HG03066 (cell line): ENCODE measurements around the gene MORF4L2.

Source experiments
- ATAC-seq: cut with Tn5 transposase; IDR thresholded peaks from one replicate; pipeline ENCODE4 v1.9.1; 2021; ENCODE audit warnings: low read depth; ENCODE audit not compliant: unreplicated experiment

Gene MORF4L2, protein sequence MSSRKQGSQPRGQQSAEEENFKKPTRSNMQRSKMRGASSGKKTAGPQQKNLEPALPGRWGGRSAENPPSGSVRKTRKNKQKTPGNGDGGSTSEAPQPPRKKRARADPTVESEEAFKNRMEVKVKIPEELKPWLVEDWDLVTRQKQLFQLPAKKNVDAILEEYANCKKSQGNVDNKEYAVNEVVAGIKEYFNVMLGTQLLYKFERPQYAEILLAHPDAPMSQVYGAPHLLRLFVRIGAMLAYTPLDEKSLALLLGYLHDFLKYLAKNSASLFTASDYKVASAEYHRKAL

DNA sequence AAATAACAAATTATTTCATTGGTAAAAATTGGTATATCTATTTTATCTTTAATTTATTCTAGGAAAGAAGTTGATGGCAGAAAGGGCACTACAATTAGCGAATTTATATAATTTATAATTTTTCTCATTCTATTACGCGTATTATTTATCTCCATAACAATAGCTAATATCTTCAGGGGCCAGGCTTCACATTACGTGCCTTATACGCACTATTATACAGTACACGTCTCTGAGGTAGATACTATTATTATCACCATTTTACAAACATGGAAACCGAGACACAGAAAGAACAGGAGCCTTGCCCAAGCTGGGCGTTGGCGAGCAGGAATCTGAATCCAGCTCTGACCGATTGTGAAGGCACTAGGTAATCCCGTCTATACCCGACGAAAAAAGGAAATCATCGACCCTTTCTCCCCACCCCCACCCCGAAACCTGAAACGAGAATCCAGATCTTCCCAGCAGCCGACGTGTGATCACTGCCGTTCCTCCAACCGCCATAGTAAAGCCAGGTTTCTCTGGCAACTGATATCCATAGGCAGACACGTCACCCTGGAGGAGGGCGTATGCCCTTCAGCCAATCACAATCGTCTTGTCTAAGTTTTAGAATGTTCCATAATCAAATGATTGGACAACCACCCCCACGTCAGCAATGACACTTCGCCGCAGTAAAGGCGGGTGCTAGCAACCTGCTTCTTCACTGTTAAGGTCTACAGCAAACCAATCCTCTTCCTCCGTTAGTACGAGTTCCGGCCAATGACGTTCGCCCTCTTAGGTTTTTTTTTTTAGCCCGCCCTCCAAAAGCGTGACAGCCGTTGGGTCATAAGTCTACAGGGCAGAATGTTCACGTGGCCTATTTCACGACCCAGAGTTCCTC lies at the start of gene MORF4L2:
Gene MORF4L2 (minus strand): TSS at position 501 of the 874 bp plus-strand sequence. CDS start 9,672 bp downstream, outside the sequence.
- peak; percentile 90 for ATAC-seq

DNA sequence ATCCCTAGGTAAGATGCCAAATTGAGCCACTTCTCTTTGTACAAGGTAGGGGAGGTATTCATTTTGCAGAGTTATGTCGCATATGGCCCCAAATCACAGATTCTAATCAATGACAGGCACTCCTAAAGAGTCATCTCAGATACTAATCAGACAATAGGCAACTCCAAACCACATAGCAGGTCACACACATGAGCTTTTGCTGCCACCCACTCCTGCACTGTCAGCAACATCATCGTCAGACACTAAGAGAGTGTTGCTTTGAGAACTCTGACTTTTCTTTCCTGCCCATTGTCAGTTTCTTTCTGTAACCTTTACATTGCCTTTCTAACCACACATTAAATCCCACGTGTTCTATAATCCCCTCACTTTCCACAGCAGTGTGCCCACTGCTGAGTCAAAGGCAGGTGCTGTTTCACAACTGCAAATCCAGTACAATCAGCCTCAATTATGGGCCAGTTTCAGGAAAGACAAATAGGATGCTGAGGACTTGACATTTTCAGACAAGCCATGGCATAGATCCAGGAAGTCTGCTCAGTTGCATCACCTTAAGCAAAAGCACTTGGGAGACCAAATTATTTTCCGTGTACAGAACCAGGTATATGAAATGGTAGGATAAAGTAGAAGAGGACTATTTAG lies 47.7 kb upstream of the MORF4L2 start:
- no peak for ATAC-seq

DNA sequence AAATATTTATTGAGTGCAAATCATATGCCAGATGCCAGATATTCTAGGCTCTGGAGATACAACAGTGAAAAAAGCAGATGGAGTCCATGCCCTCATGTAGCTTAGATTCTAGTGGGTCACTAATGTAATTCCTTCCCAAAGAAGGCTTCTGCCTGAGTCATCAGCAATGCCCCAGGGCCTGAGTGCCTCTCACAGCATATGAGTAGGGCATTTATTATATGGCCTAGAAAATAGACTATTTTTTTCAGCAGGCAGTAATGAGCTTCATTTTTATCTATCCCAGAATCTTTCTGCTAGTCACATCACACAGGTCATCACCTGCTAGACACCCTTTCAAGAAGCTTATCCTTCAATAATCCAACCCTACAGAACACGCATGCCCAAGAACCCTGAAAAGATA lies 46.5 kb upstream of the MORF4L2 start:
- ATAC-seq = no peak

DNA sequence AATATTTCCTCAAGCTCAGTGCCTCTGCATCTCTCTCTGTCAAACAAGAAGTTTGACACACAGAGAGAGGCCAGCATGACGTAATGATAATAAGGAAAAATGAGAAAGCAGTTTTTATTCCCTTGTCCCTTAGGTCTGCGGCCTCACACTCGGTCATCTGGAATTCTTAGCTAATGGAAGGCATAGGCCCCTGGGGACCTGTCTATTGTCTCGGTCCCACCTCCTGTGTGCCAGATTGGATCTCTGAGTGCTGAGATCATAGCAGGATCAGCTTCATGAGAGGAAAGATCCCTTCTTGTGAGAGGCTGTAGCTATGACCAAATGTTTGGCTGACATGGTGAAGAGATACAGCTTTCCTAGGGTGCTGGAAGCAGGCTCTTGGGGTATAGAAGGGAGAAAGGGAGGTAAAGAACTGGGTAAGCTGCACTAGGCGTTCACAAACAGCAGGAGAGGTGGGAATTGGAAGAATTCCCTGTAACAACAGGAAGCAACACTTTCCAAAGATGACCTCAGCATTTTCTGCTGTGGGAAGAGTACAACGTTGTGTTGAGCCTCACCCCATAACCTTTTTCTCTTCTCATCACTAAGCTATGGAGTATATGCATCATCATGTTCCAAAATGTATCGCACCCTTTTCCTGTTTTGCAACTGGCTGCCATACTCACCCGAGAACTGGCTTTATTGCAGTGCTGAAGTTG lies 44.4 kb upstream of the MORF4L2 start:
- no peak for ATAC-seq

DNA sequence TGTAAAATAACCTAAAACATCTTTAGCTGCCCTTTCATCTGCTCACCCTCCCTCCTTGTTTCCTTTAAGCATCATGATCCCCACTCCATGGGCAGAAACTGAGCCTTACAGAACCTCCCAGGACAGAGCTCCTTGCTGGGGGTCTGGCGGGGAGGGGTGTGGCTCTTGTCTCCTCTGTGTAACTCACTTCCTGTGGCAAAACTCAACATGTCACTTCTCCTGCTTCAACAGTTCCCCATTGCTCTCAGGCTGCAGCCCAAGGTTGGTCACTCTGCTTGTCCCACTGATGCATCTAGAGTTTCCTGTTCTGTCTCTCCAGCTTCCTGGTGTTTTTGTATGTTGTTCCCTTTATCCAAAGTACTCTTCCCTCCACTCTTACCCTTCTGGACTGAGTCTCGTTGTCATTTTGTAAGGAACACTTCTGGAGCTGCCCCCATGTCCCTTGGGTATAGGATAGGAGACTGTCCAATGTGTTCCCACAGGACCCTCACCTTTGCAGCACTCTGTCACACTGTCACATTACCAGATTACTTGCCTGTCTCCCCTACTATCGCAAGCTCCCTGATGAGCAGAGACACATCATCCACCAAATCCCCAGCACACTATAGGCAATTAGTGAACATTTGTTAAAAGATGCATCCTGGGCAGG lies 43.8 kb upstream of the MORF4L2 start:
- ATAC-seq = no peak

DNA sequence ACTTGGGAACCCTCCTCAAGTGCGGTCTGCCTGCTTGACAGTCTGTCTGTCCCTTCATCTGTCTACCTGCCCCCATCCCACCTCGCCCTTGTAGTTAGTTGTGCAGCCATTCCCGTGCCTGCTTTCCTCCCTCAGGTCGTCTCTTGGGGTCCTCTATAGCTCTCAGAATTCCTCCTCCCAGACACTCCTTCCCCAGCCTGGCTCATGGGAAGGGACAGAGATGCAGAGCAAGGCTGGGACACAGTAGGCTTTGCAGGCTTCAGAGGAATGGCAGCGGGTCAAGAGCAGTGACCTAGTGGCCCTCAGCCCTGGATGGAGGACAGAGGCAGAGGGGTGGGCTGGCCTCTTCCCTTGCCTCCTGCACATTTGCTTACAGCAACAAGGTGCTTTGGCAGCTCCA lies 42.5 kb upstream of the MORF4L2 start:
- ATAC-seq = no peak

DNA sequence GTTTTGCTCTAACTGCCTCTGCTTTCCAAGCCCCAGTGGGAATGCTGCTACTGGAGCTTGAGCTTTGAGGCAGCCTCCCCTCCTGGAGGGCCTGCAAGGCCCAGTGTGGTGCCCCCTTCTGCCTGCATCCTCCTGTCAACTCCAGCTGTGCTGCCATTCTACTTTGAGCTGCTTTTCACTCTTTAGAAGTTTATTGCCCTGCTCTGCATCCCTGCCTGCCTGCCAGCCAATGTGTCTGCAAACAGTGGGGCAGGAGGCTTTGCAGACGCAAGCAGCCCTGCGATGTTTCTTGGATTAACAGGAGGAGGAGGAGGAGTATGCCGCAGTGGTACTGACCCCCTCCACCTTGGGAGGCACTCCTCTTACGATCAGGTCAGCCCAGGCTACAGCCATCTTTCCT lies 40.6 kb upstream of the MORF4L2 start:
- ATAC-seq = no peak

DNA sequence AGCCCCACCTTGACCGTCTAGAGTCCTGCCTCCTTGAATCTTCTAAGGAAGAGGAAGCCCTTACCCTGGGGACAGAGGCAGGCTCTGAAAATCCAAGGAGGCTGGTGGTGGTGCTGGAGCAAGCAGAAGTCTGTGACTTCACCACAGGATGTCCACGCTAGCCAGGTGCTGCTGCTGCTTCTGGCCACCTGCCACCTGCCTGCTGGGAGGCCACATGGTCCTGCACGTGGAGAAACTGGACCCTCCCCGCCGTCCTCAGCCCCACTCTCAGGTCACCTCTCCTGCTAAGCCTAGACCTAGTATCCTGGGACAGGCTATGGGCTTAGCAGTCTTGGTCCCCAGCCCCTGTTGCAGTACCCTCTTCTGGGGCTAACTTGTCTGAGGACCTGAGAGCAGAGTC lies 40.0 kb upstream of the MORF4L2 start:
- ATAC-seq = no peak

DNA sequence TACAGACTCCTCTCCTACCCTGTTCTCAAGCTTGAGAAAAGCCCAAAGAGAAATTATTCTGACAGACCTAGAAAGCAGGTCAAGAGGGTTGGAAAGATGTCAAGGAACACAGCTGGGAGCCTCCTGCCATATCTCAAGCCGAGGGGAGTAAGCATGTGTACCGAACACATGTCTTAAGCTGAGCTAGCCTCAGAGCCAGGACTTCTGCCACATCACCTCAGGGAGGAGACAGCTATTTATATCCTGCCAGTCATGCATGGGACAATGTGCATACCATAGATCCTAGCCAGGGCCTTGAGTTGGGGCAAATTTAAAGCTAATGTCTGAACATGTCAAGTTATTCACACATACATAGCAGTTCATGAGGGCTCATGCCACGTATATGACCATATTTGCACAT lies 36.0 kb upstream of the MORF4L2 start:
- no peak for ATAC-seq

DNA sequence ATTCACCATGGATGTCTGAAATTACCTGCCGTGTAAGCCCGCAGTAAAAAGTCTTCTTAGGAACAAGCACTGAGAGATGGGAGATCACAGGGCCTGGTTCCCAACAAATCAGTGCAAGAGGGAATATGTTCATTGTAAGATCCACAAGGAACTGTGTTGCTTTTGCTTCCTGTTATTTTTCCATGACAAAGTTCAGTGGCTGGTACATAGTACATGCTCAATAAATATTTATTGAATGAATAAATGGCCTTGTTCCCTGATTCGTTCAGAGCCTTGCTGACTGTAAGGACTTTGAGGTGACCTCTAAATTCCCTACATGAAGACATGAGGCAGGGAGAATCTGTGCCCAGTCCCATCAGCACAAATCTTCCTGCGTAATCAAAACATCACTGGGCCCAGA lies 31.6 kb upstream of the MORF4L2 start:
- ATAC-seq = no peak

DNA sequence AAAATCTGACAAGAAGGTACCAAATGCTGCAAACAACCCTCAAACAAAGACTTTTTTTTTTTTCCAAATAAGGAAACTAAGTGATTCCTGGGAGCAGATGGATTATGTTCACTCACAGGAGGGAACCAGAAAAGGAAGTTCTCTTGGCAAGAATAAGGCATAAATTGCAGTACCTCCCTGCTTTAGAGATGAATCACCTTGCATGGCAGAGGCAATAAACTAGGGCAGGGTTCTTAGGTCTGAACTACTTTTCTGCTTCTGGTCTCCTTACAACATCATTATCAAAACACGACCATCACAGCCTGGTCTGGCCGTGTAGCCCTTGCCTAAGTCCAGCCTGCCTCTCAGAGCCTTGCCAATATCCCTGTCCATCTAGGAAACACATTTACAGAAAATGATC lies 30.5 kb upstream of the MORF4L2 start:
- ATAC-seq = no peak

DNA sequence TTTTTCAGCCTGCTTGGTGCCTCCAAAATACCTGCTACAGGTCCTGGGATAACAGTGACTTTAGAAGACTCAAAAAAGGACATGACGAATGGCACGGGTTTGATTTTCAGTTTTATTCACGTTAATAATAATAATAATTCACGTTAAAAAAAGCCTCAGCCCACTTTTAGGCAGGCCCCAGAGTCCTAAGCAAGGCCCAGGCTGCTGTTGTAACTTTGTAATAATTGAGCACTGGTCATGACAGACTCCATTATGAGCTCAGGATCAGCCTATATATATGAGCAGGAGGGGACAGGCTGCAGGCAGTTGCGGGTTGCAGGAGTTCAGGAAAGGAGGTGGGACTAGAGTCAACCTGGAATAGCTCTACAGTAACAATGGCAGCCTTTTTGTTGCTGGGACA lies 24.1 kb upstream of the MORF4L2 start, which contains the start of gene TMEM31:
Gene TMEM31 (plus strand): TSS at position 301 of the 400 bp plus-strand sequence. CDS start 1,350 bp downstream, outside the sequence.
- ATAC-seq = no peak

DNA sequence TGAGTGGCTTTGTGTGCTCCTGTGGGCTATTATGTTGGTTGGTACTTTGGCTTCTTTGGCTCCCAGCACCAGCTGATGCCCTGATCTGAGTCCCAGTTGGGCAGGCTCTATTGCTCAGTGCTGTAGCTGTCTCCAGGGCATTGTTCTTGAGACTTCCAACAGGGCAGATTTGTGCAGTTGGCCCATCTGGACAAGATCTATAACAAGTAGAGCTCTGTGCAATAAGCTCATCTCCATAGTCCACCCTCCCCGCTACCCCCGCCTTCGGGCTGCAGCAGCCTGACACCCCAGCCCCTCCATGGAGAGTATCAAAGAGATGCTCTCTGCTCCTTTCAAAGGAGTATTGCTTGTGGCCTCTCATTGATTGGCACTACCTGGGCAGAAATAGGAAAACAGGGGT lies 18.4 kb upstream of the MORF4L2 start:
- ATAC-seq = no peak

DNA sequence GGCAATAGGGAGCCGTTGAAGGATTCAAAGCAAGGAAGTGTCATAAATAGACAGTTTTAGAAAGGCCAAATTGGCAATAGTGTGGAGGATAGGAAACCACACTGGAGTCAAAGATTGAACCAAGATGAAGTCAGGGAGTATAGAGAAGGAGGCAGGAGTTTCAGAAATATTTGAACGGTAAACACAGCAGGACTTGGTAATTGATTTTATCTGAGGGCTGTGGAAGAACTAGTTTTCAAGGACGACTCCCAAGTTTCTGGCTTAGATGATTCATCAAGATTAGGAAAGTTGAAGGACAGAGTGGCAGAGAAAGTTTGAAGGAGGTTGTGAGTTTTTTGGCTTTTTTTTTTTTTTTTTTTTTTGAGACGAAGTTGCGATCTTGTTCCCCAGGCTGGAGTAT lies 12.7 kb upstream of the MORF4L2 start:
- ATAC-seq = no peak

DNA sequence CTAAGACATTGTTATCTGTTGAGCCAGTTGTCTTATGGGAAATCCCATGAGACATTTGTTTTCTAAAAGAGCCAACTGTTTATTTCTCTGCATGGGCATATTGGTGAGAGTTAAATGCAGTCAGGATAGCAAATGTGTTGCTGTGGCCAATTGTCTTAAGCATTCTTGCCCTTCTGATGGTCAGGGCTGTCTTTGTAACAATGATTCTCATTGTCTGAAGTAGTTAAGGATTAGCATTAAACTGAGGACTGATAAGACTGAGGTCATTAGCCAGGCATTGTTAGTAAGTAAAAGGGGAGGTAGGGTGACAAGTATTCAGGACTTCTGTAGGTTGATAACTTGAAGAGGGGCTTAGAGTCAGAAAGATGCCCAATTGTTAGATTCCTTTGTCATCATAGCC lies 11.2 kb upstream of the MORF4L2 start:
- ATAC-seq = no peak

DNA sequence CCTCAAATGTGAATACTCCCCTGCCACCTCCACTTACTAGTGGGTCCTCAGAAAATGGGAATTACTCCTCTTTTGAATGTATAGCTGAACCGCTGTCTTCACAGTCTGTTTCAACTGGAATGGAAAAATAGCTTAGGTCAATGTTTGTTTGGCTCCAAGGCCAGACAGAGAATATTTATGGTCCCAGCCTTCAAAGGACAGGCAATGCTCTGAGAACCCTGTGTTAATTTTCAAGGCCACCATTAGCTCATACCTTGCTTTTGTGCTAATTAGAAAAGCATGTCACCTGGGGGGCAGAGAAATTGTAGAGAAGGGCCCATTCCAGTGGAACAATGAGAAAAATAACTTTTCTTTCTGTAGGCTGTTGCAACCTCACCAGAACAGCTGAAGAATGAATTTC lies 4.6 kb upstream of the MORF4L2 start:
- ATAC-seq = no peak

DNA sequence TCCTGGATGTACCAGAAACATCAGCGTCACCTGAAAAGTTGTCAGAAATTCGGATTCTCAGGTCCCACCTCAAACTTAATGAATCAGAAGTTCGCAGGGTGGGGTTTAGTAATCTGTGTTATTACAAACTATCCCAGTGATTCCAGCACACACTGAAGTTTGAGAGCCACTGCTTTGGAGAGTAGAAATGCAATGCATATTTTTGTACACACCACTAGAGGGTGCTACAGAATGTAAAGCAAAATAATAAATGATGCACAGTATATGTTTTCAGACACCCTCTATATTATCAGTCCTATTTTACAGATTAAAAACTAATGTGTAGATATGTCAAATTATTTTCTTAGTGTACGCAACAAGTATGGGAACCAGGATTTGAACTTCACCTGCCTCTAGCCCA lies 2.4 kb upstream of the MORF4L2 start:
- ATAC-seq = no peak

DNA sequence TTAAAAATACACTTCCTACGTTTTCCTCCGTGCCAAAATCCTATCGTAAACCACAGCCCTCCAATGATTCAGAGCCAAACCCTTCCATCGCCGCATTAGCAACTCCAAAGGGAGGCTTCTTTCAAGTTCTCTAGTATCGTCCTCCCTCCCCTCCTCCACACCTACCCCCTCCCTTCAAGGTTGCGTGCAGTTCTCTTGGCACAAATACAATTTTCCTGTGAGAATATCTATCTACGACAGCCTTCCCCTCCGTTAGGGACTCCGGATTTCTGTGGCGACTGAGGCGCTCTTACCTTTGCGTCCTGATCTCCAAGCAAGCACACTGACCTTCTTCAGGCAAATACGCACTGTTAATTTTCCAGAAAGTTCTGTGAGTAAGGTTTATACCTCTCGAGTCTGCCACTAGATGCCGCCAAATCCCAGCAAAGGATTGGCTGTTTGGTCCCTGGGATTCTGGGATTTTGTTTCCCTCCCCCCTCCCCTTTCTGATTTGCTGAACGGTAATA lies 1.2 kb upstream of the MORF4L2 start:
- ATAC-seq = no peak

DNA sequence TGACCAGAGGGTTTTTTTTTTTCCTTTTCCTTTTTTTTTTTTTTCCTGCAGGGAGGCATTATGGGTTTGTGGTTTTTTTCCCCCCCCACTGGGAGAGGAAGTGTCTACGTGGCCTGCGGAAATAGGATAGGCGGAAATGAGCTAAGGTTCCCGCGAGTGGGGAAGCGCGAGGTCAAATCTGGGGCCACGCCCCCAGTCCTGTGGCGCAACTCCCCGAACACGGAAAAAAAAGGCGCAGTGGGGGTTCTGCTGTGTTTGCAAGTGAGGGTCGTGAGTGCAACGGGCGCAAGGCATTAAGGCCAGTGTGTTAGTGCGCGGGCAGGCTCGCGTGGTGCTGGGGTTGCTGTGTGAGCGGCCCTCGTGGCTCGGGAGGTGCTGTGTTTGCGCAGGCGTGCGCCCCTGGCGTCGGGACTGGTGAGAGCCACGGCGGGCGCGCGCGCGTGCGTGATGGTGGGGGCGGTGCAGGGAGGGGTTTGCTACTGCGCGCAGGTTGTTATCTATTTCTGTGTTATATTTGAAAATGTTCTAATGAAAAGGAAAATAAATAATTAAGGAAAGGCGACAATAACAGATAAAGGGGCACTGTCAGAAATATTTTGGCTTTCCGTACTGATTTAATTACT lies 685 bp upstream of the MORF4L2 start:
- ATAC-seq = peak; percentile 50

DNA sequence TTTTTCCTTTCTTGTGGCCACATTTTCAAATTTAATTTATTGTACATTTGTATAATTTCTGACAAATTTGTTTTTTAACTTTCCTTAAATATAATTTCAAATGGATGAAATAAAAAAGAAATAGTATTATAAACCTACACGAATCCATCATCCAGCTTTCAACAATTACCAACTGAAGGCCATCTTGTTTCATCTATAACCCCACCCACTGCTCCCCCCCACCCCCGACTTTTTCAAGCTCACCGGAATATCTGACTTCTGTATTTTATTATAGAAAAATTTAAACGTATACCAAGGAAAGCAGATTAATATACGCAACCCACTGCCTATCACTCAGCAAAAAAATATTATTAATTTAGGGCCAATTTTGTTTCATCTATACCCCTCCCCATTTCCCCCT lies 1.1 kb downstream of the MORF4L2 start:
- ATAC-seq = no peak
